ENCODE results near the gene DYNLT2.
A peak's percentile ranks its signal among the peaks of the same experiment; 100 is the strongest.

The DYNLT2 gene

GRCh38 chr6:169729961-169730360 is 21.4 kb downstream of the DYNLT2 start:
- no peak overlapping the region for H3K4me3 ChIP-seq (ENCODE audit: low read depth, low read length)
- peaks cover under 1% of the 10 kb centered on the region for H3K79me1 ChIP-seq (ENCODE audit: low read length)
- no peaks in the 10 kb centered on the region for H3K36me3 ChIP-seq (ENCODE audit: control insufficient read depth in 1 of 2, insufficient read depth in 2 of 2, low read length in 2 of 2)
- H4K8ac ChIP-seq (ENCODE audit: low read depth, low read length), result no peak overlapping the region
- H3K79me2 ChIP-seq (ENCODE audit: control insufficient read depth, insufficient read depth, low read length, poor library complexity), result no peaks in the 10 kb centered on the region
- H2BK12ac ChIP-seq (ENCODE audit: low read length), result no peak overlapping the region
- H2BK5ac ChIP-seq (ENCODE audit: low read depth, low read length, poor library complexity), result no peak overlapping the region
- no peak overlapping the region for H3K23ac ChIP-seq (ENCODE audit: low read length)
- no peaks in the 10 kb centered on the region for H3K9me3 ChIP-seq (ENCODE audit: insufficient read depth, low read depth, low read length)
- H3K27me3 ChIP-seq (ENCODE audit: insufficient read depth, low read length), result no peaks in the 10 kb centered on the region
- no peak overlapping the region for H3K18ac ChIP-seq (ENCODE audit: low read length)
- H2AFZ ChIP-seq (ENCODE audit: insufficient read depth, low read length, poor library complexity), result no peak overlapping the region
- no peak overlapping the region for H4K12ac ChIP-seq (ENCODE audit: low read depth, low read length)
- no peak overlapping the region for H3K4me2 ChIP-seq (ENCODE audit: low read length)
- H2AK5ac ChIP-seq (ENCODE audit: low read length), result no peak overlapping the region
- H3K9ac ChIP-seq (ENCODE audit: low read length), result no peak overlapping the region
- no peak overlapping the region for H3K14ac ChIP-seq (ENCODE audit: low read length)
- H3K4me1 ChIP-seq (ENCODE audit: control insufficient read depth in 1 of 2, insufficient read depth in 2 of 2, low read length in 2 of 2), result no peaks in the 10 kb centered on the region
- DNase-seq, result no peak
- no peak overlapping the region for H3K27ac ChIP-seq (ENCODE audit: low read depth, low read length)
- no peak overlapping the region for H3K4ac ChIP-seq (ENCODE audit: low read depth, low read length)
- H4K91ac ChIP-seq (ENCODE audit: low read depth, low read length), result no peak overlapping the region
- no peak overlapping the region for H2BK120ac ChIP-seq (ENCODE audit: insufficient read depth, low read length, poor library complexity)

- DNase-seq, result no peak
- no peak overlapping the region for H3K18ac ChIP-seq (ENCODE audit: low read length)
- H3K4me2 ChIP-seq (ENCODE audit: low read length), result no peak overlapping the region
These were observed 24.4 kb downstream of the DYNLT2 start for GRCh38 chr6:169726963-169727362.

GRCh38 chr6:169726049-169726400 is 25.3 kb downstream of the DYNLT2 start:
- H3K27ac ChIP-seq (ENCODE audit: low read depth, low read length), result no peak overlapping the region
- no peak overlapping the region for H4K12ac ChIP-seq (ENCODE audit: low read depth, low read length)
- no peak overlapping the region for H2BK5ac ChIP-seq (ENCODE audit: low read depth, low read length, poor library complexity)
- no peak overlapping the region for H2AK5ac ChIP-seq (ENCODE audit: low read length)
- no peak overlapping the region for H3K9ac ChIP-seq (ENCODE audit: low read length)
- no peak overlapping the region for H4K8ac ChIP-seq (ENCODE audit: low read depth, low read length)
- no peak overlapping the region for H3K4ac ChIP-seq (ENCODE audit: low read depth, low read length)
- no peak overlapping the region for H3K4me2 ChIP-seq (ENCODE audit: low read length)
- peaks cover 9% of the 10 kb centered on the region for H3K79me2 ChIP-seq (ENCODE audit: control insufficient read depth, insufficient read depth, low read length, poor library complexity)
- WGBS (ENCODE audit: extremely low coverage, insufficient coverage, insufficient read length), result no CpG with 5 or more reads among the region's 1 CpG
- H2BK12ac ChIP-seq (ENCODE audit: low read length), result no peak overlapping the region
- H2BK120ac ChIP-seq (ENCODE audit: insufficient read depth, low read length, poor library complexity), result no peak overlapping the region
- H3K23ac ChIP-seq (ENCODE audit: low read length), result no peak overlapping the region
- H3K4me3 ChIP-seq (ENCODE audit: low read depth, low read length), result no peak overlapping the region
- H3K18ac ChIP-seq (ENCODE audit: low read length), result no peak overlapping the region
- H3K36me3 ChIP-seq (ENCODE audit: control insufficient read depth in 1 of 2, insufficient read depth in 2 of 2, low read length in 2 of 2), result no peaks in the 10 kb centered on the region
- H3K9me3 ChIP-seq (ENCODE audit: insufficient read depth, low read depth, low read length), result no peaks in the 10 kb centered on the region
- H3K14ac ChIP-seq (ENCODE audit: low read length), result no peak overlapping the region
- no peak overlapping the region for H2AFZ ChIP-seq (ENCODE audit: insufficient read depth, low read length, poor library complexity)
- no peak overlapping the region for H4K91ac ChIP-seq (ENCODE audit: low read depth, low read length)
- H3K27me3 ChIP-seq (ENCODE audit: insufficient read depth, low read length), result no peaks in the 10 kb centered on the region
- H3K79me1 ChIP-seq (ENCODE audit: low read length), result peaks cover 11% of the 10 kb centered on the region
- peaks cover 0 to 5% of the 10 kb centered on the region in 2 experiments for H3K4me1 ChIP-seq (ENCODE audit: control insufficient read depth in 1 of 2, insufficient read depth in 2 of 2, low read length in 2 of 2)
- no peak for DNase-seq

More at GRCh38 chr6:169726963-169727362, 24.4 kb downstream of the DYNLT2 start:
- Histone ChIP-seq H4K91ac (ENCODE audit: low read depth, low read length) (no peak overlapping the region), H3K23ac (ENCODE audit: low read length) (no peak overlapping the region), H2BK12ac (ENCODE audit: low read length) (no peak overlapping the region), H2AFZ (ENCODE audit: insufficient read depth, low read length, poor library complexity) (no peak overlapping the region), H3K9me3 (ENCODE audit: insufficient read depth, low read depth, low read length) (no peaks in the 10 kb centered on the region), H4K8ac (ENCODE audit: low read depth, low read length) (no peak overlapping the region), H4K12ac (ENCODE audit: low read depth, low read length) (no peak overlapping the region), H2BK5ac (ENCODE audit: low read depth, low read length, poor library complexity) (no peak overlapping the region), H3K9ac (ENCODE audit: low read length) (no peak overlapping the region), H3K27ac (ENCODE audit: low read depth, low read length) (no peak overlapping the region), H3K27me3 (ENCODE audit: insufficient read depth, low read length) (no peaks in the 10 kb centered on the region), H3K36me3 (ENCODE audit: control insufficient read depth in 1 of 2, insufficient read depth in 2 of 2, low read length in 2 of 2) (no peaks in the 10 kb centered on the region), H3K4me3 (ENCODE audit: low read depth, low read length) (no peak overlapping the region), H3K79me1 (ENCODE audit: low read length) (peaks cover 11% of the 10 kb centered on the region), H2BK120ac (ENCODE audit: insufficient read depth, low read length, poor library complexity) (no peak overlapping the region), H3K79me2 (ENCODE audit: control insufficient read depth, insufficient read depth, low read length, poor library complexity) (peaks cover 9% of the 10 kb centered on the region), H2AK5ac (ENCODE audit: low read length) (no peak overlapping the region), H3K4me1 (ENCODE audit: control insufficient read depth in 1 of 2, insufficient read depth in 2 of 2, low read length in 2 of 2) (peaks cover 0 to 5% of the 10 kb centered on the region in 2 experiments), H3K14ac (ENCODE audit: low read length) (no peak overlapping the region), H3K4ac (ENCODE audit: low read depth, low read length) (no peak overlapping the region)

GRCh38 chr6:169725125-169726048 is 26.0 kb downstream of the DYNLT2 start:
- peak overlapping the region; percentile 6 for H3K9ac ChIP-seq (ENCODE audit: low read length)
- peak overlapping the region; percentile 92 for H3K4me2 ChIP-seq (ENCODE audit: low read length)
- peaks cover 9% of the 10 kb centered on the region for H3K79me2 ChIP-seq (ENCODE audit: control insufficient read depth, insufficient read depth, low read length, poor library complexity)
- H3K4ac ChIP-seq (ENCODE audit: low read depth, low read length), result peak overlapping the region; percentile 19
- H2BK5ac ChIP-seq (ENCODE audit: low read depth, low read length, poor library complexity), result peak overlapping the region; percentile 50
- peak overlapping the region; percentile 78 for H3K18ac ChIP-seq (ENCODE audit: low read length)
- peak overlapping the region; percentile 72 for H4K8ac ChIP-seq (ENCODE audit: low read depth, low read length)
- H3K27me3 ChIP-seq (ENCODE audit: insufficient read depth, low read length), result no peaks in the 10 kb centered on the region
- peak overlapping the region; percentile 90 for H2AFZ ChIP-seq (ENCODE audit: insufficient read depth, low read length, poor library complexity)
- peak overlapping the region; percentile 62 for H3K14ac ChIP-seq (ENCODE audit: low read length)
- H2AK5ac ChIP-seq (ENCODE audit: low read length), result no peak overlapping the region
- no peaks in the 10 kb centered on the region for H3K9me3 ChIP-seq (ENCODE audit: insufficient read depth, low read depth, low read length)
- peak overlapping the region; percentile 57 for H4K12ac ChIP-seq (ENCODE audit: low read depth, low read length)
- peak; percentile 82 to 85 for DNase-seq
- peaks cover 0 to 5% of the 10 kb centered on the region in 2 experiments for H3K4me1 ChIP-seq (ENCODE audit: control insufficient read depth in 1 of 2, insufficient read depth in 2 of 2, low read length in 2 of 2)
- H3K79me1 ChIP-seq (ENCODE audit: low read length), result peaks cover 11% of the 10 kb centered on the region
- WGBS (ENCODE audit: extremely low coverage, insufficient coverage, insufficient read length), result 100% methylated on average over 2 of the region's 29 CpGs
- H3K36me3 ChIP-seq (ENCODE audit: control insufficient read depth in 1 of 2, insufficient read depth in 2 of 2, low read length in 2 of 2), result no peaks in the 10 kb centered on the region
- peak overlapping the region; percentile 71 for H3K4me3 ChIP-seq (ENCODE audit: low read depth, low read length)
- no peak overlapping the region for H2BK12ac ChIP-seq (ENCODE audit: low read length)
- peak overlapping the region; percentile 79 for H3K27ac ChIP-seq (ENCODE audit: low read depth, low read length)
- peak overlapping the region; percentile 80 for H2BK120ac ChIP-seq (ENCODE audit: insufficient read depth, low read length, poor library complexity)
- no peak overlapping the region for H3K23ac ChIP-seq (ENCODE audit: low read length)
- H4K91ac ChIP-seq (ENCODE audit: low read depth, low read length), result peak overlapping the region; percentile 82
